ENCODE results near the gene NRXN3.

DNA sequence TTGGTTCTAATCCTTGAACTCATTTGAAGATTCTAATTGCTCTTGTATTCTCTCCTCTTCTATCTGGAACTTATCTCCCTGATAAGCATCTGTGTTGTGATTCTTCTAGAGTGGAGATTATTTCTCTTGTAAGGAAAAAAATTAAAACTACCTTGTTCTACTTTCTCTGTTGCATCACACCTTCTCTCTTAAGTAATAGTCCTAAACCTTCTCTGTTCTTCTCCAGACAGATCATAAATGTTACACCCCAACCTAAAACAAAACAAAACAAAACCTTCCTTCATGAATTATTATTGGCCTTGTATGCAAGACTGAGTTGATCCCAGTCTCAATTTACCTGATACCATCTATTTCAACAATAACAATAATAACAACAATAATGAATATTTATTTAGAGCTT, 1429.1 kb downstream of the NRXN3 start:
- TF ChIP-seq, protein P1, sequence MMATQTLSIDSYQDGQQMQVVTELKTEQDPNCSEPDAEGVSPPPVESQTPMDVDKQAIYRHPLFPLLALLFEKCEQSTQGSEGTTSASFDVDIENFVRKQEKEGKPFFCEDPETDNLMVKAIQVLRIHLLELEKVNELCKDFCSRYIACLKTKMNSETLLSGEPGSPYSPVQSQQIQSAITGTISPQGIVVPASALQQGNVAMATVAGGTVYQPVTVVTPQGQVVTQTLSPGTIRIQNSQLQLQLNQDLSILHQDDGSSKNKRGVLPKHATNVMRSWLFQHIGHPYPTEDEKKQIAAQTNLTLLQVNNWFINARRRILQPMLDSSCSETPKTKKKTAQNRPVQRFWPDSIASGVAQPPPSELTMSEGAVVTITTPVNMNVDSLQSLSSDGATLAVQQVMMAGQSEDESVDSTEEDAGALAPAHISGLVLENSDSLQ (IDR thresholded peaks at IDR 0.05) = no peak
- TF ChIP-seq FOXK2 (IDR thresholded peaks at IDR 0.05) (no peak), HDGF (IDR thresholded peaks at IDR 0.05; ENCODE audit: borderline replicate concordance) (no peak), L3MBTL2 (conservative IDR thresholded peaks at IDR 0.05) (no peak)

Data from HEK293T (cell line).